GM21786 (cell line): ENCODE results near the gene DST.

Source experiments
- ATAC-seq: cut with Tn5 transposase; IDR thresholded peaks from one replicate; pipeline ENCODE4 v1.9.1; 2021; ENCODE audit not compliant: unreplicated experiment

The DST gene

DNA sequence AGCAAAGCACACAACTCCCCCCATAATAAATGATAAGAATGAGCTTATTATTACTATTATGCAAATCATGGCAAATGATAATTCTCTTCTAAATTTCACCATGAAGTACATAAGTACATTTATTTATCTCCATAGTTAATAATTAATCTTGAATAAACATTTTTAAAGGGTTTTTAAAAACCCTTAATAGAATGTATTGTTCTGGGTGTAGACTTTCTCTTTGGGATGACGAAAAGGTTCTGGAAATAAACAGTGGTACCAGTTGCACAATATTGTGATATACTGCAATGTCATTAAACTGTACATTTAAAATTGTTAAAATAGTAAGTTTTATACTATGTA is 18.0 kb downstream of the DST start:
- no peak for ATAC-seq

DNA sequence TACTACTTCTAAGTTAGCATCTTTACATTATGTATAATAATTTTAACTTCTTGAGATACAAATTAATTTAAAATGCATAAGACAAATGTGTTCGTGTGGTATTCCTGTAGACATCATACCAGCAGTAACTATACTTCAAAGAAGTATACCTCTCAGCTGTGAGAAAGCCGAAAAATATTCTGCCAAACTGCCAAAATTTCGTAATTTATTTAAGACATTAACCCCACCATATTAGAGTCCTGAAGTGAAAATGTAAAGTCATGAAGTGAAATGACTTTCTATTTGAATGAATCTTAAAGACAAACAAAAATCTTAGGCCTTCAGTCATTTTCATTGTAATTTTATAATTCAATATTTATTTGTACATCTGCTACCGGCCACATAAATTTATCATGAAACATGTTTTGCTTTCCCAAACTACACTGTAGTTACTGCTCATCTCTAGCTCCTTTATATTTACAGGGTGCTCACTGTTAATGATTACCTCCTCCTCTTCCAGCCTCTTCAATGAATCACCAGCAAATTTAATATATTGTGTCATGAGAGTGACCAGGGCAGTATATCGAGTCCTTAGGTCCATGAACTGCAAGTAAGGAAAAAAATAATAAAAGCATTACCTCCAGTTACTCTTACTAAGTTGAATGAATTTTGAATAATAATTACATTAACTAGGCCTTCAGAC is 18.5 kb downstream of the DST start:
- no peak for ATAC-seq

DNA sequence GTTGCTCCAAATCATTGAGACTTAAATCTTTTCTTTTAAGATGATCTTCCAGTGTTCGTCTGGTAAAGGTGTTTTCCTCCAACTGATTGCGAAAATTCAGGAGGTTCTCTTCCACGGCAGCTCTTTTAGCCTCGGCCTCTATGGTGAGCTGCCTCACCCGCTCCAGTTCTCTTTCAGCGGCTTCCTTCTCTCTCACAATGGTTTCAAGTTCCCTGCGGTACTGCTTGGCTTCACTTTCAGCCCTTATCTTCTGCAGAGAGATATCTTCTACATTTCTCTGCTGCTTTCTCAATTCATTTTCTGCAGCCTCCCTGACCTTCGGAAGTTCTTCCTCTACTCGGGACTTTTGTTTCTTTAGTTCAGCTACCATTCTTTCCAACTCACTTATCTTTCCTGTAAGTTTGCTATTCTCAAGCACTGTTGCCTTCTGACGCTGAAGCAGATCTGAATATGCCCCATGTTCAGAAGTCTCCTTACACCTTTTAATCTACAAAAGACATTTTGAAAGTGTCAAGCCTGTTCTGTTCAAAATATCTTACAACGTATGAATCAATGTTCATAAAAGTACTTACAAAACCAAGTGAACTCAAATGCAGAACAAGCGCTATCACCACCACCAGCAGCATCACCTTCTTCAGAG is 22.3 kb downstream of the DST start:
- no peak for ATAC-seq

DNA sequence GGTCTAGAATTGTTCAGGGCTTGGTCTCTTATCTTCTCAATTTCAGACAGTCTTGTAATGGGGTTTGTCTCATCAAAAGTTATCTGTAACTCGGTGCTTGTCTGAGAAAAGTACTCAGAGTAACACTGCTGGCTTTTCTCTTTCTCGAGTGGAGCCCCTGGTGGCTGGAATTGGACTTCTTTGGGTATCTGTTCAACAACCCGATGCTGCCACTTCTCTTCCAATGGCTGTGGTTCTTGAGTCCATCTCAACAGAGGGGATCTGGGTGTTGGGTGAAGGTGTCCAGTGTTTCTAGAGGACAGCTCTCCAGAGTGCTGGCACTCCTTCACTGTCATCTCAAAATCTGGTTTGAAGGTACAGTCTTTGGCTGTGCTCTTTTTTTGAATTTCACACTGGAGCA is 24.6 kb downstream of the DST start:
- no peak for ATAC-seq

DNA sequence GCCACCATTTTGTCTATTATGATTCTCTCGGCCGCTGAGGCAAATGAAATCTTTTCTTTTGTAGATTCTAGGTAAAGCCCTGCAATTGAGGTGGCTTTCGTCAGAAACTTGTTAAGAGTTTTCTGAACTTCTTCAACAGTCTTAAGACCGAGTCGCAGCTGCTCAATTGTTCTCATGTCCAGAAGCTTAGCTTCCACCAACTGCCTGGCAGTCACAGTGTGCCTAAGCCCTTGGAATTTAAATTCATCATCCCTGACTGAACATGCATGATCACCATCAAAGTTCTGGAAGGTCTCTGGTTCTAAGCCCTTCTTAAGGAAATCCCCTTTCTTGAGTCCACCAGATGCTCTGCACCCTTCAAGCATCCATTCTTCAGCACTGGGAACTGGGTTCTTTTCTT is 25.7 kb downstream of the DST start:
- ATAC-seq, result no peak

DNA sequence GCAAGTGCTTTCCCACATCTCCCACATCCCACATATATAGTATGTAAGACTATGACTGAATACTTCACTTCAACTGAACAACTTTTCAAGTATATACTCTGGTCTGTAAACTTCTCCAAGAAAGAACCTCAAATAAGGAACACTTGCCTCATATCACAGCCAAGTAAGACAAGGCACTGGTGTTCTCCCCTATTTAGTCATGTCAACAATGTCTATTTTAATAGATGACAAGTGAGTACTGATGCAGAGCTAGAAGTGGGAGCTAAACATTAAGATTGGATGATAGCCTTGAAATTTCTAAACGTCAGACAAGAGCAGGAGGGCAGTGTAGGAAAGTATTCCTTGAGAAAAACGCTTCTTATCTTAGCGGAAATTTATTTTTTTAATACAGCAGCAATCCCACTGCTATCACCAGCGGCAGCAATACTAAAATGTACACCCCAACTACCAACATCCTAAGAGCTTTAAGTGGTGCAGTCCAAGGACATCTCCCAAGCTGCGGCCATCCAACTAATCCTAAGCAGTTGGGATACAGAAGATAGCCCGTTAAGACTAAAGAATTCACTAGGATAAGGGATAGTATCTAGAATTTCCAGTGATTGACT is 29.3 kb downstream of the DST start:
- no peak for ATAC-seq

DNA sequence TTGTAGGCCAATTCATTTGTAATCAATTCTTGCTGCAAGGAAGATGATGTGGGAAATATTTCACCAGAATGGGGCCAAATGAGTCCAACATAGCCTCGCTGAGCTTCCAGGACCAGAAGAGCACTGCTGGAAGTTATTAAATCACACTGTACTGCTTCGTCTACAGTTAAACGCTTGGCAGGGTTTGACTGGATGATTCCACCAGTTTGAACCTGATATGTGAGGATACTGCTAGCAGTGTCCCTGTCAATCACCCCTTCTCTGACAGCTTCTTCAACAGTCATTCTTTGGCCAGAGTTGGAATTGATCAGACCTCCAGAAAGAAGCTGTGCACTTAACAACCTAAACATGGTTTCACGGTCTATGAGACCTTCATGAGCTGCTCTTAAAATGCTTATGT is 34.4 kb downstream of the DST start:
- ATAC-seq, result no peak

DNA sequence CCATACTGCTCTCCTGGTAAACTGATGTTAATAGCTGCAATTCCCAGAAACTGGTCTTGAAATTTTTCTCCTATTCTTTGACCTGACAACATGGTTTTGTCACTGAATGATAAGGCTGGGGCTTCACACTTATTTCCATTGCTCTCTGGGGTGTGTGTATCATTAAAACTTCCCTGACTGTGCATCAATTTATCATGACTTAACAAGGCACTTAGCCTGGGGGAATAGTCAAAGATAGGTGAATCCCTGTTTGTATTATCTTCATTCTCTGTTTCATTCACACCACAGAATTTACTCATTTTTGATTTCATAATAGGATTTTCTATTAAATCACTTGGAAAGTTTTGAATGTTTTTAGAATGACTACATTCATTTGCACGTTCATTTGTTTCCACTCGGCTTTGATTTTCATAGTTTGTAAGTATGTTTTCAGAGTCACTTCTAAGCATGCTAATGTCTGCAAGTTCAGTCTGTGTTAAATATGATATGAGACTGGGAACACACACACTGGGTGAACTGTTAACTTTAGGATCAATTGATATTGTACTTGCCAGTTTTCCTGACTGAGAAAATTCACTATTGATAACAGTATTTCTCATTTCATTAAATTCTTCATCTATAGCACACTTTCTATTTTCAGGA is 35.5 kb downstream of the DST start:
- no peak for ATAC-seq

DNA sequence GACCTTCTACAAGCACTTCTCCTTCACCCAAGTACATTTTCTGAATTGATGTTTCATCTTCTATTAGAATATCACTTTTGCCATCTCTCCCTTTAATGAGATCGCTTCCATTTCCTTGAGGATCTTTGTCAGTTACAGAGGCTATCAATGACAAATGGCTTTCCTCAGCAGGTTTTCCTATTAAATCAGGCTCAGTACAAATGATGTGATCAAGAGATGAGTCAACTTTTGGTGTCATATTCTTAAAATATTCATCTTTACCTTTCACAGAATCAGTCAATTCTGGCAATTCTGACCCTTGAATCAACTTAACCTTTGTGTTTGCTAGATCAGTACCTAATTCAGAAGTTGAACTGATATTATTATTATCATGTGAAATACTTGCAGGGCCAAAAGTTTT is 37.3 kb downstream of the DST start:
- no peak for ATAC-seq

DNA sequence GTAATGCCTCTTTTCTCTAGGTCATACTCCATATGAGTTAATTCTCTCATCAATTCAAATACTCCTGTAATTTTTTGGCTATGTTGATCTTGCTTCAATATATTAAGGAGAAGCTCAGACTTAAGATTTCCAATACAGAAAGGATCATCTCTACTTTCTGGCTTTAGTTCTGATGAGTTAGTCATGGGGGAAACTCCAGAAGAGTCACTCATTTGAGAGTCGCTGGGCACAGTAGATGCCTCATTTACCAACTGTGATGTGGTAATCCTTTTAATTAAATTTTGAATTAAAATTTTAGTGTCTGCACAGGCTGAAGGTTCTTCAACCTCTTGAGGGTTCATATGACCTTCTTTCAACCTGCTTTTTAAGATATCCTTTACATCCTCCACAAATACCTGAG is 38.5 kb downstream of the DST start:
- no peak for ATAC-seq

DNA sequence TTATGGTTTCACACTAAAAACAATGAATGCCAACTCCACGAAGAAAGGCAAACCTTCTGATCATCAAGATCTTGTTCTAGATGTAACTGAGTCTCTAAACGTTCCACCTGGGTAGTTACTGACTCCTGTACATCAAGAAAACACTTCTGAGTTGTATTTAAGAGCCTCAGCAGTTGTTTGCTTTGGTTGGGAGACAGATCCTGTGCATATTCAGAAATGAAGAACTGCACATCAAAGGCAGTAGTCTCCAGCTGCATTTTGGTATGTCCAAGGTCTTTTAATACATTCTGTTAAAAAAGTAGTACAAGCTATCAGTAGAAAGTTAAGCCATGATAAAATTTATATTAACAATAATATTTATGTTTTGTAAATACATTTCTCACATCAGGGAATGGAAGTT is 41.3 kb downstream of the DST start:
- ATAC-seq, result no peak

DNA sequence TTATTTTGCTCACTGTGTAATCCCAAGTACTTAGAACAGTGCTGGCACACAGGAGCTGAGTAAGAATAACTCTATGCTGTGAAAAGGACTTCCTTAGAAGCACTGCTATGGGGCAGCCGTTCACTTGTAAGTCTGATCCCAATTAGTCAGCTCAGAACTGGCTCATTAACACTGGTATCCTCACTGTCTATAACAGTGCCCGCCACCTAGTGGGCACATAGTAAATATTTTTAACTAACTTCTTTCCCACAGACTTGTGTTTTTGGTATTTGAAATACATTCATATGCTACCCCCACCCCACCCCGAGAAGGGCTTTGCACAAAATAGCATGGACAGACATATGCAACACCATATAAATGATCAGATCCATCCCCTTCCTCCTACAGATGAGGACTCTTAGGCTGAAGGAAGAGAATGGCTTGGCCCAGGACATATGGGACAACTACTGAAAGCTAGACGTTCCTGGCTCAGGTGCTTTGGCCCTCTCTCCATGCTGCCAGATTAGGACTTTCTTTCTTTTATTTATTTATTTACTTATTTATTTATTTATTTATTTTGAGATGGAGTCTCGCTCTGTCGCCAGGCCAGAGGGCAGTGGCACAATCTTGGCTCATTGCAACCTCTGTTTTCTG is 47.1 kb downstream of the DST start:
- peak; percentile 32 for ATAC-seq

DNA sequence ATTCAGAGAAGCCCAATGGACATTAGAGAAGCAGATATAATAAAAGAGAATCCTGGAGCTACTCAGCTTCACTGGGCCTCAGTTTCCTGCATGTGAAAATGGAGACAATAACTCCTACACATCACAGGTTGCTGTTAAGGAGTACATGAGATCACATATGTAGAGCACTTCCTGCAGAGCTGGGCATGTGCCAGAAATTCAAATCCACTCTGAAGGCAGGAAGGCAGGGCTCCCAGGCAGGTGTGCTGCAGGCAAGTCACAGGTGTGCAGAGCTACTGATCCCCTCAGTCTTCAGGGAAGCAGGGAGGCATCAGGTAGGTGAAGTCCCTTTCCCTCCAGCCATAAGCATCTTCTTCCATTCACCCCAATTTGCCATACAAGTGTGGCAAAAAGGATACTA is 48.0 kb downstream of the DST start:
- no peak for ATAC-seq

DNA sequence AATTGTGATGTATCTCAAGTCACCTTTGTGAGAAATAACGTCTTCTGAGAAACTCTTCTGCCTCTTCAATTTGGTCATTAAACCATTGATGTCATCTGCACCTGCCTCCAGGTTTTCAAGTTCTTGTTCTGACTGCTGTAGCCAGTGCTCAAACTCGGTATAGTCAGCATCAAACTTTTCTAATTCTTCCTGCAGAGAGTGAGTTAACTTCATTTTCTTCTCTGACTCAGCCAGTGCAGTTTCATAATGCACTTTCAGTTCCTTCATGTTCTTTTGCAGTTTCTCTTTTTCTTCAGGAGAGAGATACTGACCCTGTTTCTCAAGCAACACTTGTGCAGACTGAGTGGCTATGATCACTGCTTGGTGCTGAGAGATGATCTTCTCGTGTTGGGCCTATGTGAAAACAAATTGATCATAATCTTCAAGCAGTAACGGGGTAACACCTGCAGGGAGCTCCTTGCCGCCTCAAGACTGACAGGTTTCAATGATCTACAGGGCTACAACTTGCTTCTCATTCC is 48.8 kb downstream of the DST start:
- peak; percentile 92 for ATAC-seq

DNA sequence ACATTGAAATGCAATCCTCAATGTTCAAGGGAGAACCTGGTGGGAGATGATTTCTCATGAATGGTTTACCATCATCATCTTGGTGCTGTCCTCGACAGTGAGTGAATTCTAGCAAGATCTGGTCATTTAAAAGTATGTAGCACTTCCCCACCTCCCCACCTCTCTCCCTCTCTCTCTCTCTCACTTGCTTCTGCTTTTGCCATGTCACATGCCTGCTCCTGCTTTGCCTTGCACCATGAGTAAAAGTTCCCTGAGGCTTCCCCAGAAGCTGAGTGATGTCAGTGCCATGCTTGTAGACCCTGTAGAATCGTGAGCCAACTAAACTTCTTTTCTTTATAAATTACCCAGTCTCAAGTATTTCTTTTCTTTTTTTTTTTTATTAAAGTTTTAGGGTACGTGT is 60.5 kb downstream of the DST start:
- no peak for ATAC-seq

DNA sequence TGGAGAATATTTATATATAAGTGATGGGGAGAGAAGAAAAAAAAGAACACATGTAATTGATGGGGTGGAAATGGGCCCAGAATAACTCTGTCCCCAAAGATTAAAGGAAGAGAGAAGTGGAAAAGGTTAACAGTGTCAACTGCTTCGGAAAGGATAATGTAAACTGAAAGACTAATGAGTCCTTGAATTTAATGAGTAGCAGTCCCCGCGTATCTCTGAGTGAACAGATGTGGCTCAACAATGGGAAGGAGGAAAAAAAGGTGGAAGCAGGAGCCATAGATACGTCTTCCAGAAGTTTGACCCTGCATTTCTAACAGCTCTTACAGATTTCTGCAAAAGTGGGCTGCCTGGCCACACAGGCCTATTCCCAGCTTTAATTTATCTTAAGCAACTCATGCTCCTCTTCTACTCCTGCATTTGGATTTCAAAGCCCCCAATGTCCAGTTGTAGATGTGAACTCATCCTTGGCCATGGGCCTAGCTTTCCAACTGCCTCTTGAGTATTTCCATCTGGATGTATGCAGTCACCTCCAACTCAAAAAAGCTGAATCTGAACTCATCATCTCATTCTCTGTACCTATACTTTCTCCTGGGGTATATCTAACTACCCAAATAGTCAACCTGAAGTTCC is 61.3 kb downstream of the DST start:
- no peak for ATAC-seq

DNA sequence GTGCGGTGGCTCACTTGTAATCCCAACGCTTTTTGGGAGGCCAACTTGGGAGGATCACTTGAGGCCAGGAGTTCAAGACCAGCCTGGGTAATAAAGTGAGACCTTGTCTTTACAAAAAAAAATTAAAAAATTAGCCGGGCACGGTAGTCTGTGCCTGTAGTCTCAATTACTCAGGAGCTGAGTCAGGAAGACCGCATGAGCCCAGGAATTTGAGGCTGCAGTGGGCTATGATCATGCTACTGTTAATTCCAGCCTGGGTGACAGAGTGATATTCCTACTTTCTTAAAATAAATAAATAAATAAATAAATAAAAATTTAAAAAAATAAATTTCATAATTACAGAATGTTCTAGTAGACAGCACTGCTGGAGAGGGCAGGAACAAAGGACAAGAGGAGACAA is 62.4 kb downstream of the DST start:
- no peak for ATAC-seq

DNA sequence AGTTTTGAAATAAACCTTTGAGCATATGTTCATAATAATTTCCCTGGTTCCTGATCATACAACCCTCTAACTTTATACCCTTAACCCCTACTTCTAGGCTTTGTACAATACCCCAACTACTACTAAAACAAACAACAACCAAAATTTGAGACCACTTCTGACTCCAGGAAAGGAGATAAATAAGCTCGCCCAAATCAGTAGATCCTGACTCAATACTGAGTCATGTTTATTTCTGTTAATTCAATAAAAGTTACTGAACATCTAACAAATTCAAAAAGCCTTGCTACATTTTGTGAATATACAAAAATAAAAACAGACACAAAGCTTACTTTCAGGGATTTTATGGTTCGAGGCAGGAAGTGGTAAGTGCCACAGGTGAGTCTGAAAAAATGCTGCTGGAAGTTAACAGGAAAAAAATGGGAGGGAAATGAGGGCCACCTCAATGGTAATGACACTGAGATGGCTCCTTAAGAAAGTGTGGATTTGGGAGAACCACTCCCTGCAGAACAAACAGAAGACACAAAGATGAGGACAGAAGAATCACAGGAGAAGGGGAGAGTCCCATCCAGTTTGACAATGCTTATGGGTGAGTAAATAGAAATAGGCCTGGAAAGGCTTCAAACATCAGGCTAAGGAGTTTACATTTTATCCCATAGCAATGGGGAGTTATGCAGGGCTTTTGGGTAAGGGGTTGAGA is 63.4 kb downstream of the DST start:
- no peak for ATAC-seq

DNA sequence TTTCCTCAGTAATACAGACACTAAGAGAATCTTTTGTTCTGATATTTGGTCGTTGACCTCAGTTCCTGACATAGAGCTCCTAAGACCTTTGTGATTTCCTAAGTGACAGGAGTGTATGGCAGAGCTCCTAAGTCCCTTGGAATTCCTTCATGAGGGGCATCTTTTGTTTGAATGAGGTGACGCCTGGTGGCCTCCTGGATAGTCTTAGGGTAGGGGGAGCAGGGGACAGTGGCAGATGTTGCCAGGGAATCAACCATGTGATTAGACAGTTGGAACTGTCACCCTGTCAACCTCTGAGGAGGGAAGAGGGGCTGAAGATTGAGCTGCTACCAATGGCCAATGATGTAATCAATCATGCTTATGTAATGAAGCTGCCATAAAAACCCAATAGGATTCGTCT is 67.0 kb downstream of the DST start:
- ATAC-seq, result no peak

DNA sequence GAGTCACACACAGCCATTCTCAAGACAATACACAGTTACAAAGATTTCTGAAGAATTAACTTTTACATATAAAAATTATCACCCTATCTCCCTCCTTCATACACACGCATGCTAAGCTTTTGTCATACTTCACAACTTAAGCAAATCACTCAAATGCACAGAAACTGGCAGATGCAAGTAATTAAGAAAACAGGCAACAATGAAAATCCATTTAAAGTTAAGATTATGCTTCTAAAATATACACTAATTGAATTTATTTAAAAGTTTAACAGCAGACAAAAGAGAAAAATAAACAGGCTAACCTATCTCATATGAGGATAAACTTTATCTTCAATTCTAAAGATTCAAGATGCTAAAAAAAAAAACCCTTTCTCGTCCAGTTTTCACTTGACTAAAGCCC is 68.4 kb downstream of the DST start:
- ATAC-seq, result no peak

DNA sequence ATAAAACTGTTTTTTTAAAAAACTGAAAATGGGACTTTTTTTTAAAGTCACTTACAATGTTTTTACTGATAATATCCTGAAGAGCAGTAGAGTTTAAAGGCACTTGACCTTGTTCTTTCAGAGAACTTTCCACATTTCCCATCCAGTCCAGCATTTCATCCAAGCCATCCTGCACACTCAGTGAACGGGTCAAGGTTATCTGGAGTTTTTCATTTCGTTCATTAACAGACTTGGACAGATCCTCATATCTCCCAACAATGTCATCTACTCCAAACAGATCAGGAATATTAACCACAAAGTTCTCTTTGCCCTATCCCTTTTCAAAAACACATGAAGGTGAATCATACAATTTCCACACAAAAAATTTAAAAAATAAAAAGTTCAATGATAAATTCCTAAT is 69.1 kb downstream of the DST start:
- ATAC-seq, result no peak
